ENCODE data around the gene FANCL.
A peak's percentile ranks its signal among the peaks of the same experiment; 100 is the strongest.

FANCL gene

DNA sequence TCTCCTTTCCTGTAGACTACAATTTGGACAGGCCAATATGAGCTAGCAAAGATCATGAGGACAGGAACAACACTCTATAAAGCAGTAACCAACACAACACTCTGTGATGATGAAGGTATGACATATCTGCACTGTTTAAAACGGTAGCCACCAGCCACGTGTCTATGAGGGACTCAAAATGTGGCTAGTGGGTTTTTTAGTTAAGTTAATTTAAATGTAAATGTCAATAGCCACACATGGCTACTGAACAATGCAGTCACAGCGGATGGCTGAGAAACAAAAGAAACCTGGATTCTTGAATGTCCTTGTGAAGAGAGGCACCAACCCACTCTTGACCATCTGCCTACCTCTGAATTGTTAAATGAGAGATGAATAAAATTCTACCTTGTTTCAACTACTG is 33.9 kb downstream of the FANCL start:
- Histone ChIP-seq H3K79me2 (ENCODE audit: insufficient read depth, low read length) (no peaks in the 10 kb centered on the region), H2AFZ (ENCODE audit: low read depth, low read length) (no peak overlapping the region), H3K4me3 (ENCODE audit: low read depth in 1 of 2, low read length in 2 of 2) (no peak overlapping the region), H3K36me3 (ENCODE audit: insufficient read depth, low read length) (peaks cover 35% of the 10 kb centered on the region), H3K4me2 (ENCODE audit: insufficient read depth, low read length) (no peak overlapping the region), H3K4me1 (ENCODE audit: insufficient read depth, low read length) (no peaks in the 10 kb centered on the region), H3K9me3 (ENCODE audit: insufficient read depth, low read length, severe bottlenecking) (peaks cover 9% of the 10 kb centered on the region), H3K27me3 (ENCODE audit: insufficient read depth, low read length, poor library complexity) (no peaks in the 10 kb centered on the region), H3K9ac (ENCODE audit: low read depth, low read length) (no peak overlapping the region), H4K20me1 (ENCODE audit: insufficient read depth, low read length) (no peaks in the 10 kb centered on the region), H3K27ac (ENCODE audit: low read length) (no peak overlapping the region)
- DNase-seq (no peak), ATAC-seq (ENCODE audit: insufficient read depth, low read depth) (no peak)
- no peak for TF ChIP-seq EZH2 (IDR thresholded peaks at IDR 0.05; ENCODE audit: borderline replicate concordance, low read depth, low read length, severe bottlenecking)
- TF ChIP-seq, protein P1, sequence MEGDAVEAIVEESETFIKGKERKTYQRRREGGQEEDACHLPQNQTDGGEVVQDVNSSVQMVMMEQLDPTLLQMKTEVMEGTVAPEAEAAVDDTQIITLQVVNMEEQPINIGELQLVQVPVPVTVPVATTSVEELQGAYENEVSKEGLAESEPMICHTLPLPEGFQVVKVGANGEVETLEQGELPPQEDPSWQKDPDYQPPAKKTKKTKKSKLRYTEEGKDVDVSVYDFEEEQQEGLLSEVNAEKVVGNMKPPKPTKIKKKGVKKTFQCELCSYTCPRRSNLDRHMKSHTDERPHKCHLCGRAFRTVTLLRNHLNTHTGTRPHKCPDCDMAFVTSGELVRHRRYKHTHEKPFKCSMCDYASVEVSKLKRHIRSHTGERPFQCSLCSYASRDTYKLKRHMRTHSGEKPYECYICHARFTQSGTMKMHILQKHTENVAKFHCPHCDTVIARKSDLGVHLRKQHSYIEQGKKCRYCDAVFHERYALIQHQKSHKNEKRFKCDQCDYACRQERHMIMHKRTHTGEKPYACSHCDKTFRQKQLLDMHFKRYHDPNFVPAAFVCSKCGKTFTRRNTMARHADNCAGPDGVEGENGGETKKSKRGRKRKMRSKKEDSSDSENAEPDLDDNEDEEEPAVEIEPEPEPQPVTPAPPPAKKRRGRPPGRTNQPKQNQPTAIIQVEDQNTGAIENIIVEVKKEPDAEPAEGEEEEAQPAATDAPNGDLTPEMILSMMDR (IDR thresholded peaks at IDR 0.05; ENCODE audit: borderline replicate concordance, extremely low read depth, low read length, poor library complexity, severe bottlenecking) = no peak

- Histone ChIP-seq H3K4me1 (ENCODE audit: insufficient read depth, low read length) (no peaks in the 10 kb centered on the region), H3K36me3 (ENCODE audit: insufficient read depth, low read length) (peaks cover 32% of the 10 kb centered on the region), H3K27ac (ENCODE audit: low read length) (no peak overlapping the region), H3K9ac (ENCODE audit: low read depth, low read length) (no peak overlapping the region), H3K4me3 (ENCODE audit: low read depth in 1 of 2, low read length in 2 of 2) (no peak overlapping the region), H4K20me1 (ENCODE audit: insufficient read depth, low read length) (no peaks in the 10 kb centered on the region), H3K27me3 (ENCODE audit: insufficient read depth, low read length, poor library complexity) (no peaks in the 10 kb centered on the region), H3K4me2 (ENCODE audit: insufficient read depth, low read length) (no peak overlapping the region), H3K9me3 (ENCODE audit: insufficient read depth, low read length, severe bottlenecking) (peaks cover 7% of the 10 kb centered on the region), H2AFZ (ENCODE audit: low read depth, low read length) (no peak overlapping the region), H3K79me2 (ENCODE audit: insufficient read depth, low read length) (no peaks in the 10 kb centered on the region)
- ATAC-seq (ENCODE audit: insufficient read depth, low read depth) = no peak
- no peak for DNase-seq
- TF ChIP-seq, protein P1 (IDR thresholded peaks at IDR 0.05; ENCODE audit: borderline replicate concordance, extremely low read depth, low read length, poor library complexity, severe bottlenecking) = no peak
- no peak for TF ChIP-seq EZH2 (IDR thresholded peaks at IDR 0.05; ENCODE audit: borderline replicate concordance, low read depth, low read length, severe bottlenecking)
Observed at GRCh38 chr2:58206785-58207184, 34.3 kb downstream of the FANCL start.

GRCh38 chr2:58204195-58204959 is 36.7 kb downstream of the FANCL start:
- DNase-seq (no peak), ATAC-seq (ENCODE audit: insufficient read depth, low read depth) (0 out of 3 replicates have a peak, but pooled peaks have one; percentile 31)
- Histone ChIP-seq H3K36me3 (ENCODE audit: insufficient read depth, low read length) (peaks cover 18% of the 10 kb centered on the region), H2AFZ (ENCODE audit: low read depth, low read length) (no peak overlapping the region), H4K20me1 (ENCODE audit: insufficient read depth, low read length) (no peaks in the 10 kb centered on the region), H3K4me3 (ENCODE audit: low read depth in 1 of 2, low read length in 2 of 2) (no peak overlapping the region), H3K4me2 (ENCODE audit: insufficient read depth, low read length) (no peak overlapping the region), H3K9ac (ENCODE audit: low read depth, low read length) (no peak overlapping the region), H3K4me1 (ENCODE audit: insufficient read depth, low read length) (no peaks in the 10 kb centered on the region), H3K9me3 (ENCODE audit: insufficient read depth, low read length, severe bottlenecking) (no peaks in the 10 kb centered on the region), H3K27me3 (ENCODE audit: insufficient read depth, low read length, poor library complexity) (no peaks in the 10 kb centered on the region), H3K79me2 (ENCODE audit: insufficient read depth, low read length) (no peaks in the 10 kb centered on the region), H3K27ac (ENCODE audit: low read length) (no peak overlapping the region)
- TF ChIP-seq, protein P1 (IDR thresholded peaks at IDR 0.05; ENCODE audit: borderline replicate concordance, extremely low read depth, low read length, poor library complexity, severe bottlenecking) = no peak
- TF ChIP-seq EZH2 (IDR thresholded peaks at IDR 0.05; ENCODE audit: borderline replicate concordance, low read depth, low read length, severe bottlenecking) = no peak
